Esophagus mucosa (tissue), 1 donor: ENCODE measurements around the gene GOT1. TPM values are rescaled to one million over a fixed set of nuclear protein-coding genes. Genes with fewer than 3 reads are reported as not detected.

ENCODE experiments used
- ATAC-seq: fragments of 200-7000 bp; cut with Tn5 transposase; one replicate; pipeline ENCODE4 v1.9.1; 2020
- total RNA-seq: library from RNA; stranded (reverse); gene quantifications from one replicate; pipeline ENCODE4 v1.2.4, GENCODE V29; 2023
- donor health status: DM: yes; HTN: yes; CAD: no.

GOT1 gene
- 57.0 TPM for total RNA-seq

DNA sequence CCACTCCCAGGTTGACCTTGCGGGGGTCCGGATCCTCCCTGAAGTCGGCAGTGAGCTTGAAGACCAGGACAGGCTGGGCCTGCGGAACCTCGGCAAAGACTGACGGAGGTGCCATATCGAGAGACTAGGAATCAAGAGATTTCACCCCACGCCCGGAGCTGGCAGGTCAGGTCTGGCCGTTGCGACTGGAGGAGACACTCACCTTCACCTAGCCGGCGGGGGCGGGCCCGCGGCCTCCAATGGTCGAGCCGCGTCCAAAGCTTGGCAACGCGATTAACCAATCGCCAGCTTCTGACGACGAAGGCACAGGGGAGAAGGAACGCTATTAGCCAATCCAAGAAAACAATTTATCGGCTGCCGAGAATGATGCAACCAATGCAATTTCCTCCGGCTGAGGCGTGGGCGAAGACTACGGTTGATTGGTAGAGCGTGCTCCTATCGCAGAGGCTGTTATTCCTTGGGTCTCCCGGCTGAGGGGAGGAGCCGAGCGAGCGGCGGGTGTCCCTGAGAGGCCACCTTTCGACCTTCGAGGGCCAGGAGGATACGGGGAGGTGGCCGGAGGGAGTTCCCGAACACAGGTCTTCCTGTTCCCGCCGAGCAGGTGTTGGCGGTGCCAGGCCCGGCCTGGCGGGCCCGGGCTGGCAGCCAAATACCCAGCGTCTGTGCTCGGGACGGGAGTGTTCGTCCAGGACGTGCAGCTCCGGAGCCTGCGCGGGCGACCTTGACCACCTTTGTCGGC, at the start of gene GOT1:
Gene GOT1, minus strand, starts transcription at position 174 of the 739 bp plus-strand sequence. Its CDS starts 59 bp downstream, at position 115.
- peak; percentile 99 for ATAC-seq

GRCh38 chr10:99470327-99470726, 39.9 kb upstream of the GOT1 start:
- no peak for ATAC-seq

DNA sequence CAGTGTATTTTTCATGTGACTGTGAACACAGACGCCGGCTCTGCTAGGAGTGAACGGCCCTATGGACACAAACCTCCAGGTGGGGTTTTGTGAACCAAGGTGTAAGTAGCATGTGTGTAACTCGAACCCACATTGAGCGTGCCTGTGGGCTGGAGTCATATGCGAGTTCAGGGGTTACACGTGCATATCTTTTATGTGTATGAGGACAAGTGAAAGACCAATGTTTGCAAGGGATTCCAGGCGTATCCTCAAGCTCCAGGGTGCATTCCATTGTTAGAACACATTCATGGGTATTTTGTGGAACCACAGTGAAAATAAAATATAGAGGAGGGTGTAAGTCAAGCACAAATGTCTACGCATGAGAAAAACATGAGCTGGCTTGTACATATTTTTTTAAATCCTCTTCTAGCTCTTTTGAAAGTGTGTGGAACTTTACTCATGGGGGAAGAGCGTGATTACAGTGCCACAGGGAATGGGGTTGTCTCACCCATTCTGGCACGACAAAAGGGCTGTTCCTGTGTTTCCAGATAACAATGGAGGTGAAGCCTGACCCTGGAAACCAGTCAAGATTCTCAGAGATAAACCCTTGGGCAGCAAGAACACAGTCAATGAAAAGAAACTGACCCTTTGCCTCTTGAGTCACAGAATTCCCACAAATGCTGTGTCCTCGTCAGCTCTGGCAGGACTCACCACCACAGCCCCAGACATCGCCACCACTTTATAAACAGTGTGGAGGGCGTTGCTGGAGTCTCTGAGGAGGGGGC, 37.0 kb upstream of the GOT1 start:
- peak; percentile 36 for ATAC-seq

GRCh38 chr10:99466632-99467223, 36.3 kb upstream of the GOT1 start:
- ATAC-seq: no peak

DNA sequence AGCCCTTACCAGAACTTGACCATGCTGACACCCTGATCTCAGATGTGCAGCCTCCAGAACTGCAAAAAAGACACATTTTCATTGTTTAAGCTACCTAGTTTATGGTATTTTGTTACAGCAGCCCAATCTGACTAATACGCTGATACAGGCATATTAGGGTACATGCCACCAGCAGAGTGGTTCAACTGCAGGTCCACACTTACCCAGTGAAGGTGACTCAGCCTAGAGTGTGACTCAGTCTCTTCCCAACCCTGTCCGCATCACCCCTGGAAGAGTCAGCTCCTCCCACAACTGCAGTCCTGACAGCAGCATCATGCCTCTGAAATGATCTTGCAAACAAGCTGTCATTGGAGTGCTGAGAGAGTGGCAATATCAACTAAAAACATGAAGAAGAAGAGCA, 30.8 kb upstream of the GOT1 start:
- peak; percentile 93 for ATAC-seq

DNA sequence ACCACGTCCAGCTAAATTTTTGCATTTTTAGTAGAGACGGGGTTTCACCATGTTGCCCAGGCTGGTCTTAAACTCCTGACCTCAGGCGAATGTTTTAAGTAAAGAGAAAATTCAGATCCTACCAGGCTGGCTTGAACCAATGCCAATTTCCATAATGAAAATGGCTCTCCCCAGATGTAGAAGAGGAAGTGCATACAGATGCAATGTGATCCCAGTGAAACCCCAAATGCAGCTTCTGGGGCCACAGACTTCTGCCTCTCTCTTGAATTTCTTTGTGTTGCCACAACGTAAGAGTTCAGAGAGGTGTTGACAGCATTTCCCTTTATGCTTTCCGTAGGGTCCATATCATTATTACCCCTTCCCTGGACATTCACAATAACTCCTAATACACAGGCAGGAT, 29.6 kb upstream of the GOT1 start:
- ATAC-seq: no peak

- no peak for ATAC-seq
These were observed 28.8 kb upstream of the GOT1 start for GRCh38 chr10:99459217-99459616.

DNA sequence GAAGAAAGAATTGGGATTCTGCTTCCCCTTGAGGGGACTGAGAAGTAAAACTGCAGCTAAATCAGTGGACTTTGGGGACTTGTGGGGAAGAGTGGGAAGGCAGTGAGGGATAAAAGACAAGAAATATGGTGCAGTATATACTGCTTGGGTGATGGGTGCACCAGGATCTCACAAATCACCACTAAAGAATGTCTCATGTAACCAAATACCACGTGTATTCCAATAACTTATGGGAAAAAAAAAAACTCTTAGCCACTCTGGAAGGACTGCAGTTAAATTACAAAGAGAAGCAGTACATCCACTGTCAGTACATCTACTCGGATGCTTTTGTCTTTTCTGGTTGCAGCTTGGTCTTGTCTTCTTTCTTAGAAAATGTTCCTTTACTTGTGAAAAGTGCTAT, 27.4 kb upstream of the GOT1 start:
- ATAC-seq: no peak

DNA sequence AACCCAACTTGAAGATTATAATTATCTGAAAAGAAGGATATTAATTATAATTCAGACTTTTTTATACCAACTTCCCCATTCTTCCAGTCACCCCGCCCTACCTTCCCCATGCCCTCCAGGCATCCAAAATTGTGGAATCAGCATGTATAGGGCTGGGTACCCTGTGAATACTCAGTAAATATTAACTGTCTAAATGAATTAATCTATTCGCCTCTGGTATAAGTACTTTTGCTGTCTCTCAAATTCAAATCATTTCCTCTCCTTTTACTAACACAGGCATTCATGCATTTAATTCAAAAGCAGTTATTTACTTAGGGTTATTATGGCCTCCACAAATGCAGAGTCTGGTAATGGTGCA, 26.5 kb upstream of the GOT1 start:
- ATAC-seq: no peak

DNA sequence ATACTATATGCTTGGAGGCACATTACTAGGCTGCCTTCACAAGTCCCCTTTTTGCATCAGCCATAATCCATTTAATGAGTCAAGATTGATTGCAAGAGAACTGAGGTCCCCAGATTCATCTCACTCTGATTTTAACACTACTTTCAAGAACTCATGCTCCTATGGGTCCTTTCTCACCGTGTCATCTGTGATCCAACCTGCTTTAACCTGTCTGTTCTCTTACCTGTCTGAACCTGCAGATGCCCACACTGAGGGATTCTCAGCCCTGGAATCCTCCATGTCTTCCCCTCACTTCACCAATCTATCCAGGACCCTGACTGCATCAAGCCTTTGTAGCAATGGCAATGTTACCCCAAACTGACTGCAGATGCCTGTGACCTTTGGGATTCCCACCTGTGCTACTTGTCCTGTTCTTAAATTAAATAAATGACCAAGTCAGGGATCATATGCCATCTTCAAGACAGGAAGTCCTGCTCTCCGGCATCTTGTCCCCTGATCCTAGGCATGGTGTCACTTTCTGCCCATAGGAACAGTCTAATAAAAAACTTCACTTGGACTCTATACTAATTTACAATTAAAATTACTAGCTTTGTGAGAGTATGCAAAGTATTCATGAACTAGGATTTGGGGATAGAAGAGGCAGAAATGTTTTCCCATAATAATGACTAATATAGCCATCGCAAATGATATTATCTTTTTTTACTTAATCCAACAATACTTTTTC, 25.9 kb upstream of the GOT1 start:
- ATAC-seq: peak; percentile 36

- ATAC-seq: no peak
These were observed 21.6 kb upstream of the GOT1 start for GRCh38 chr10:99451981-99452380.

GRCh38 chr10:99451499-99451788, 21.0 kb upstream of the GOT1 start:
- no peak for ATAC-seq

DNA sequence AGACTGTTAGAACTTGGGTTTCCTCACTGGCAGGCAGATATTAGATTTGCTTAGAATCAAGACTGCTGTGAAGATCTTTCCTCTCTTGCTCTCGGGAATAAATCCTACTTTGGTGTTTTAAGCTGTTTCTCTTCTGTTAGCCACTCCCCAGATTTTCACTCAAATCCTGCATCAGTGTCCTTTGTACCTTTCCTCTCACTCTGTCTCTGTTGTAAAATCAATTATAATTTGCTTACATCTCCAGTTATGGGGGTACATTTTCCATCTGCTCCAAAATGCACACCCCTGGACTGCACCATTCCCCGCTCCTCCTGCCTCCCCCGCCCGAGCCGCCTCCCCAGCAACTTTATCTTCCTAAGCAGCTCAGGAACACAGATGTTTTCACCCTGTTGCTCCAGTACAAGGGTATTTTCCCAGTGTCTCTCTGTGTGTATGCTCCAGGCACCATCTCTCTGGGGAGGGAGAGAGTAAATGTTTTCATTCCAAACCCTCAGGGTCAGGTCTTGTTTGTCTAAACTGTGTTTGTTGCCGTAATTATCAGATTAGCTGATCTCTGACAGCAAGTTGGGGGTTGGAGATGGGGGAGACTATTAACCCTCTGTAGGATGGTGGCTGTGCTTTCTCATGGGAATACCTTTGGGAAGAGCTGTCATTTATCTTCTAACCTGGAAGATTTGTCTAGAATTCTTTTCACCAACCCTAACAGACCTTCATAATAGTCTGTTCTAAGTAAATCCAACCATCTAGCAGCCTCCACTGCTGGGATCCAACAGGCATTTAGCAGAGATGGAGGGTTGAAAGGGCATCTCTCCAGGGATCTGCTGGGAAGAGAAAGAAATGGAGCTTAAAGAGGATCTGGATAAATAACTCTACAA, 20.4 kb upstream of the GOT1 start:
- ATAC-seq: no peak

- ATAC-seq: no peak
These were observed 19.7 kb upstream of the GOT1 start for GRCh38 chr10:99450156-99450555.

GRCh38 chr10:99449023-99449422, 18.6 kb upstream of the GOT1 start:
- no peak for ATAC-seq

DNA sequence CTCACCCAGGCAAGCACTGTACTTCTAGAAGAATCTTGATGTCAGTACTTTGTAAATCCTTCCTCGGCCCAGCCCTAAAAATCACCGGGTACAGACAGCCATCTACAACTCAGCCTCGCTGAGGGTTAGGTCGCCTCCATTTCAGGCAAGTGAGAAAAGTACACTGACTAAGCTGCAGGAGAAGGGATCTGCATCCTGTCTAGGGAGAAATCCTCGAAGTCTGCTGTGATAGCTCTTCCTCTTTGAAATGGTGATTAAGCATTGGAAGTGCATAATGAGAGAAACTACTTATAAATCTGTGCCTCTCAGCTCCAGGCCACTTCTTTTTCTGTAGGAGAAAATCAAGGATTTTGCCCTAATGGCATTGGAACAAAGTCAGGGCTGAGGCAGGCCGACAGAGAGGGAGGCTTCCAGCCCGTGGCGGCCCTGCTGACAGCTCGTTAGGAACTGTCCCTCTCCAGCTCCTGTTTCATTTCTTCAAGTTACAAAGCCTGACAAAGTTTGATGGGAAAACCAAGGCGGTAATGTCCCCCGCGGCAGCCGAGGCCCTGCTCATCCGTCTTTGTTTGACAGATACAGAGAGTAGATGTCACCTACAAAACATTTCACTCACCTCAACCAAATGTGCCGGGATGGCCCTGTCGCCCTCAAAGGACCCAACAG, 14.1 kb upstream of the GOT1 start:
- no peak for ATAC-seq

- ATAC-seq: no peak
These were observed 13.1 kb upstream of the GOT1 start for GRCh38 chr10:99443500-99443899.

DNA sequence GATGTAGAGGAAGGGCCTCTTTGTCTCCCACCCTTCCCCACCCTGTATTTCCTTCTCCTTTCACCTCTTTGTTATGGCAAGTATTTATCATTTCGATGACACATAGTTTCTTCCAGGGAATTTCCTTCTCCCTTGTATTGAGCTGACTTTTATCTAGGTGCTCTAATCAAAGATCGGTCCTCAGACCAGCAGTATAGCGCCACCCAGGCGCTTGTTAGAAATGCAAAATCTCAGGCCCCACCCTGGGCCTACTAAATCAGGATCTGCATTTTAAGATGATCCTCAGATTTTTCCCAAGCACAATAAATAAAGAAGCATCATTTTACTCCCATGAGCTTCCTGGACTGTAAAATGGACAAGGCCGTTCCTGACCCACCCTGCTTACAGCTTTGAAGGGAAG, 12.0 kb upstream of the GOT1 start:
- no peak for ATAC-seq

DNA sequence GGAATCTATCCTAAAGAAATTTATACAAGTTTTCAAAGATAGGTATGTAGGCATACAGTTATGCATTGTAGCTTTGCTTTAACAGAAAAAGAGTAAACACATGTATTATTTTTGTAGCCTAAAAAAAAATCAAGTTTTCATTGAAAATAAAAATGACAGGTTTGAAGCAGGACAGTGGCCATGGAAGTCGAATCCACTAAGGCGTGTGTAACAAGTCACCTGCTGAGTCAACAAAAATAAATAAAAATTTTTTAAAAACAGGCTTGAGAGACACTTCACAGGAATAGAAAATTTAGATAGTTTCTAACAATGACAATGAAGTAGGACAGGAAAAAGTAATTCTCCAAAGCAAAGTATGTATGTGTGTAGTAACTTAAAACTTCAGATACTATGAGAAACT, 8.5 kb upstream of the GOT1 start:
- ATAC-seq: no peak

- ATAC-seq: peak; percentile 63
These were observed 5.7 kb upstream of the GOT1 start for GRCh38 chr10:99435986-99436638.

- no peak for ATAC-seq
These were observed 3.1 kb upstream of the GOT1 start for GRCh38 chr10:99433378-99434020.
